Stimulated activated CD8-positive, alpha-beta memory T cell treated with anti-CD3 and anti-CD28 coated beads, Interleukin-12 subunit alpha, Interleukin-12 subunit beta, amount 100 ng/mL, for 1 hour (primary cell): ENCODE measurements around the gene CARD8.
A peak's percentile ranks its signal among the peaks of the same experiment; 100 is the strongest.
"Not testable (repeated sequence)": the region's sequence is repeated elsewhere in the genome, so short reads cannot be mapped to it uniquely, and the experiment has no call there.

Experiments
- DNase-seq: peaks from one replicate; pipeline ENCODE4 v3.0.0-alpha.2; 2020; ENCODE audit warnings: low read depth

Gene CARD8, protein sequence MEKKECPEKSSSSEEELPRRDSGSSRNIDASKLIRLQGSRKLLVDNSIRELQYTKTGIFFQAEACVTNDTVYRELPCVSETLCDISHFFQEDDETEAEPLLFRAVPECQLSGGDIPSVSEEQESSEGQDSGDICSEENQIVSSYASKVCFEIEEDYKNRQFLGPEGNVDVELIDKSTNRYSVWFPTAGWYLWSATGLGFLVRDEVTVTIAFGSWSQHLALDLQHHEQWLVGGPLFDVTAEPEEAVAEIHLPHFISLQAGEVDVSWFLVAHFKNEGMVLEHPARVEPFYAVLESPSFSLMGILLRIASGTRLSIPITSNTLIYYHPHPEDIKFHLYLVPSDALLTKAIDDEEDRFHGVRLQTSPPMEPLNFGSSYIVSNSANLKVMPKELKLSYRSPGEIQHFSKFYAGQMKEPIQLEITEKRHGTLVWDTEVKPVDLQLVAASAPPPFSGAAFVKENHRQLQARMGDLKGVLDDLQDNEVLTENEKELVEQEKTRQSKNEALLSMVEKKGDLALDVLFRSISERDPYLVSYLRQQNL

DNA sequence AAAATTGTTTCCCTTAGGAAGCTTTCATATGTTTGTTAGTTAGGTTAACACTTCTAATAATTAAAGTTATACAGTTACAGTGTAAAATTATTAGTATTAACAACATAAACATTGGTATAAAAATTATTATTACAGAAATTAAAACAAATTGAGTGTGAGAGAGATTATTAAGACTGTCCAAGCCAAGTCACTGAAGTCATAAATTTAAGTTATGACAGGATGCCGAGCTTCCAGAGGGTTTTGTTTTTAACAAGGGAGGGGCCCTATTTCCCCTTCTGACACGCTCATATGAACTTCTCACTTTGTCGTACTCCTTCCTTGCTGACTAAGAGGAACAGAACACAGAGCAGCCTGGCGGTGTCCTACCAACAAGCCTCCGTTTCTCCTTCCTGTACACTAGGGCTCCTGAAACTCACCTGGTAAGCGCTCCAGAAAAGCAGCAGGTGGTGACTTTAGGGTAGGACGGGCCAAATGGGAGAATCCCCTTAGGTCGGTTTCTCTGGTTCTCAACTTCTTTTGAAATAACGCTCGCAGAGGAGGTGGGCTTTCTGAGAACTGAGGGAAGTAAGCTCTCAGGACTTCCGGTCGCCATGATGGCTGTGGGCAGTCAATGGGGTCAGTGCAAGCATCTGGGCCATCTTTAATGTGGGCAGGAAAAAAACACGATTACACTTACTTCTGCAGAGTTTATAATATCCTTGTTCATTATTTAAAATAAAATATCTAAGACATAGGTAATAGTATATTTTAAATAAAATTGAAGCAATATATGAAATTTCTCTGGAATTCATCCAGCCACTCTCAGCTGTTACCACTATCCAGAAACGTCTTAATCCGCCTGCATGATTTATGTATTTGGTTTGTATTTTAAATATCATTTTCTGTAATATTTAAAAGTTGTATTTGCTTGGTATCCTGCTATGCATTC is at the start of gene CARD8:
TSS of gene CARD8 (minus strand) at position 537 of the 928 bp plus-strand sequence. CDS start 14,892 bp downstream, outside the sequence.
- DNase-seq = peak; percentile 62

DNA sequence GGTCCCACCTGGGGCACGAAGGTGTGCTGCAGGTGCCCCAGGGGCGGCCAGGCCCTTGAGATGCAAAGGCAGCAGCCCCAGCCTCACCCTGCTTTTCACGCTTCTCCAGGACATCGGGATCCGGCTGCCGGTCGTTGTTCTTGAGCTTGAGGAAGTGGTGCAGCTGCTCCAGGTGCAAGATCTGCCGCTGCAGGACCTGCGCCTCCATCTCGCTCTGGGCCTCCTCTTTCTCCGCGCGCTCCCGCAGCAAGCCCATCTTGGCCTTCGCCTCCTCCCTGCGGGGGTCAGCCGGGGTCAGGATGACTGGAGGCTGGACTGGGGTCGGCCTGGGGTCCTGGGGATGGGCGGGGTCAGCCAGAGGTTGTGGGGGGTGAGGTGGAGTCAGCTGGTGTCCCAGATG is 48.2 kb upstream of the CARD8 start:
- DNase-seq = no peak

DNA sequence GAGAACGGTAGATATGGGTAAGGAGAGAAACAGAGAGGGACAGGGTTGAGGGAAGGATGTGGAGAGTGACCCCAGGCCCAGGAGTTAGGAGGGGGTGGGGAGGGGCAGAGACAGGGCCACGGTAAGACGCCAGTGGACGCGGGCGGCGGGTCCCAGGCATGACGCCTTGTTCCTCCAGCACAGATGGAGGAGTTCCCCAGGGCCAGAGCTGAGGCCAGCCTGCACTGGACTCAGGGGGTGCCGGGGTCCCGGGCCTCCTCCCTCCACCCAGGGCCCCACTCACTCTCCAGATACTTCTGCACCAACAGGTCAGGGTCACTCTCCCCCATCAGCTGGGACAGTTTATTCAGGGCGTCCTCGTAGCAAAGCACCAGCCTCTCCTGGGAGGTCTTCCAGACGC is 47.7 kb upstream of the CARD8 start:
- no peak for DNase-seq

DNA sequence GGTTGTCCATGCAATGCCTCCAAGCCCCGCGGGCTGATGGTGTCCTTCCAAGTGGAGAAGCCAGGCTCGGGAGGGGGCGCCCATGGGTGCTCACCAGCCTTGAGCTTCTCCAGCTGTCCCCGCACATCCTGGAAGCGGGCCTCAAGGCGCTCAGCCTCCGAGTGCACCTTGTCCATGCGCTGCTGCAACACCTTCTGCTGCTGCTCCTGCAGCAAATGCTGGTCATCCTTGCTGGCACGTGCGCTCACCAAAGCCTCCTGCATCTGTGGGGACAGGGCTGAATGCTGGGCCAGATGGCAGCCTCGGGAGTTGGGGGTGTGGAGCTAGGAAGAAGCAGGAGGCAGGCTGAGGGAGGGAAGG is 46.9 kb upstream of the CARD8 start:
- DNase-seq = no peak

DNA sequence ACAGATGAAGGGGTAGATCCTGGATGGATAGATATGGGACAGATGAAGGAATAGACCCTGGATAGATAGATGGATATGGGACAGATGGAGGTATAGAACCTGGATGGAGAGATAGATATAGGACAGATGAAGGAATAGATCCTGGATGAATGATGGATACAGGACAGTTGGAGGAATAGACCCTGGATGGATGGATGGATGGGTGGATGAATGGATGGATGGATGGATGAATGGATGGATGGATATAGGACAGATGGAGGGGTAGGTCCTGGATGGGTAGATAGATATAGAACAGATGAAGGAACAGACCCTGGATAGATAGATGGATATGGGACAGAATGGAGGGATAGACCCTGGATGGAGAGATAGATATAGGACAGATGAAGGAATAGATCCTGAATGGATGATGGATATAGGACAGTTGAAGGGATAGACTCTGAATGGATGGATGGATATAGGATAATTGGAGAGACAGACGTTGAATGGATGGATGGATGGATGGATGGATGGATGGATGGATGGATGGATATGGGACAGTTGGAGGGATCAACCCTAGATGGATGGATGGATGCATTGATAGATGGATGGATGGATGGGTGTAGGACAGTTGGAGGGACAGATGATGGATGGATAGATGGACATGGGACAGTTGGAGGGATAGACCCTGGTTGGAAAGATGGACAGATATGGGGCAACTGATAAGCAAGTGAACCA is 46.3 kb upstream of the CARD8 start:
- no peak for DNase-seq

DNA sequence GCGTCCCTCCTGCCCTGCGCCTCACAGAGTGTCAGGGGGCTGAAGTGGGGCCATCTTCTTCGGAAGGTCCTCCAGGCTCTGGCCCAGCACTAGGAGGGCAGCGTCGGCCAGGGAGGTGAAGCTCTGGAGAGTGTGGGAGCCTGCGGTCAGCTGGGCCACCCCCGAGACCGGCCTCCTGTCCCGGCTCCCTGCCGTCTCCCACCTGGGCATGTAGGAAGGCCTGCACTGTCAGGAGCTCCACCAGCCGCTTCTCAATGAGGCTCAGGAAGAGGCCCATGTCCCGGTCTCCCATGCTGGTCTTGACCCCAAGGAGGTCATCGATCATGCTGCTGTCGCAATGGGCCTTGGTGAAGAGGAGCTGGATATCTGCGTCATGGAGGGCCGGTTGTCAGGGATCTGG is 42.3 kb upstream of the CARD8 start:
- no peak for DNase-seq

DNA sequence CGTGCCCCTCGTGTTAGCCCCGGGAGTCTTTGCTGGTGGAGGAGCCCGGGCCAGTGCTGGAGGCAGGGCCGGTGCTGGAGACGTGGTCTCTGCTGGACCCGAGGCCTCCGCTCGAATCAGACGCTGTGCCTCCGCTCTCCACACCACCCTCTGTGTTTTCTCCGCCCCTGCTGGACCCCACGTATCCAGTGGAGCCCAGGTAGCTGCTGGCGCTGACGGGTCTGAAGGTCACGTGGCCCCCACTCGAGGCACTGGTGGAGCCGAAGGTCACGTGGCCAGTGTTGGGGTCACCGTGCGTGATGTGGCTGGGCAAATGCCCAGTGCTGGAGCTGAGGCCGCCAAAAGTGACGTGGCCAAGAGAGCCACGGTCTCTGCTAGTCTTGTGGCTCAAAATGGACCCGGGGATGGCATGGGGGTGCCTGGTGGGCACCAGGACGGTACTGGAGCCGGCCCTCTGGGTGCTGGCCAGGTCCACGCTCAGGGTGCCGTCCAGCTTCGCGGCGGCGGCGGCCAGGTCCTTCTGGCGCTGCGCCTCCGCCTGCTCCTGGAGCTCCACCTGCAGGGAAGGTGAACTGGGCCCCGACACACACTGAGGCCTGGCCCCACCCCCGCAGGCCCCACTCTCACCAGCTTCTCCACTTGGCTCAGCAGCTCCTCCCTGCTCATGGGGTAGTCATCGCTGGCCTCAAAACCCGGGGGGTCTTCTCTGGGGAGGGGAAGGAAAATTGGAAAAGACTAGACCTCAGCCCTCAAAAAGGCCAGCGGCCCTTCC is 41.4 kb upstream of the CARD8 start:
- no peak for DNase-seq

DNA sequence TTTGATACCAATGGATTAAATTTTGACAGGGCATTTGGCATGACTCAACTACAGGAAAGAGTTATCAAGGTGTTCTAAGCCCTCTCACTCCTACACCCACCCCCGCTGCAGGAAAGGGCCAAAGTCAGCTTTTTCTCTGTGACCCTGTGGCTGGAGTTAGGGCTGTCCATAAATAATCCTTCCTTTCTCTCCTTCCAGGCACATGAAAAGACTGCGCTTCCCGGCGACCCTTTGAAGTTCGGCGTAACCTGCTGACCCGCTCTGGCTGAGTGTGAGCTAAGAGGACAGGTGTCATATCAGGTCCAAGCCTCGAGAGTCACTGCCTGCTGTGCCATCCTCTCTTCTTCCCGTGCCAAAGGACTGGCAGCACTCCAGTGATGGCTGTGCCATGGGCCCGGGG is 39.7 kb upstream of the CARD8 start:
- DNase-seq = no peak

DNA sequence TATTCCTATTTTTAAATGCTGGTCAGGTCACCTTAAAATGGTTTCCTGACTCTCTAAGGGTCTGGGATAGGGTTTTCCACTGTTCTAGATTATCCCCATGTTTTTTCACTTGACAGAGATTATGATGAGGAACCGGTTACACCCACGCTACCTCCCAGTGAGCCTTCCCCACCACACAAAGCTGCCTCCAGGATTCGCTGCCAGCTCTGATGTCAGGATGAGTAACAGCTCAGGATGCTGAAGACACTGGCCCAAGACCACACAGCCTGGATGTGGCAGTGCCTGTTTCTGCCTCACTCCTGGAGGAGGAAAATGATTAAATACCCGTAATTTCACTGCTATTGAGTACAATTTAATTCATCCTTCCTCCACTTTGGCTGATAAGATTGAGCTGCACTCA is 37.1 kb upstream of the CARD8 start:
- no peak for DNase-seq

DNA sequence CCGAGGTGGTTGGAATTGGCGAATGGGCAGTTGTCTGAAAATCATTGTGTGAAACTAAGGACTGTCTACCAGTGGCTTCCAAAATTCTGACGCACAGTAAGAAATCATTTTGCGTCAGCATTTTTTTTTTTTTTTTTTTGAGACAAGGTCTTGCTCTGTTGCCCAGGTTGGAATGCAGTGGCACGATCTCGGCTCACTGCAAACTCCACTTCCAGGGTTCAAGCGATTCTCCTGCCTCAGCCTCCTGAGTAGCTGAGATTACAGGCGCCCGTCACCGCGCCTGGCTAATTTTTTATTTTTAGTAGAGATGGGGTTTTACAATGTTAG is 35.7 kb upstream of the CARD8 start:
- DNase-seq = not testable (repeated sequence)

DNA sequence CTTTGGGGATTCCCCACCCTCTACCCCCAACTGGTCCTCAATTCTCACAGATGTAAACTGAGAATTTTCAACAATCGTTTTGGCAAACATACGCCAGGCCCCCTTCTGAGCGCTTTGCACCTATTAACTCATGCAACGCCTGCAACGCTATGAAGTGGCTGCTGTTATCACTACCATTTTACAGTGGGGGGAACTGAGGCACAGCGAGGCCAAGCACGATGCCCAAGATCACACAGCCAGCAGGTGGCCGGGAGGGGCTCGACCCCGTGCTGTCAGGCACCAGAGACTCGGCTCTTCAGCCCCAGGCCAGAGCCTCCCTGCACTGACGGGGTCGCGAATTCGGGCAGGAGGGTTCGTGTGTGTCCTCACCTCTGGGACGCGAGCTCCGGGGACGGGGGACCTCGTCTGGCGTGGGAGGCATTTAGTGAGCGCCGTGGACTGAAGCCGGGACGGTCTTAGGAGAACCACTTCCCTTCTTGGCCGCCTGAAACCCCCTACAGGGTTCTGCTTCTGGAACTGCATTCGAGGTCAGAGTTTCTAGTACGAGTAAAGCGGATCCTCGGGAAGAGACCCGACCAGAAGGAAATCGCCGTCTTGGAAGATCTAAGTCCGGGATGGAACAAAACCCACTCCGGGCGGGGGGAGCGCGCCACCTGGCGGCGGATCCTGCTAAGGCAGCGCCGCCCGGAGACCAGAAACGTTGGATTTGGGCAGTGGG is 35.2 kb upstream of the CARD8 start:
- DNase-seq = peak; percentile 47

DNA sequence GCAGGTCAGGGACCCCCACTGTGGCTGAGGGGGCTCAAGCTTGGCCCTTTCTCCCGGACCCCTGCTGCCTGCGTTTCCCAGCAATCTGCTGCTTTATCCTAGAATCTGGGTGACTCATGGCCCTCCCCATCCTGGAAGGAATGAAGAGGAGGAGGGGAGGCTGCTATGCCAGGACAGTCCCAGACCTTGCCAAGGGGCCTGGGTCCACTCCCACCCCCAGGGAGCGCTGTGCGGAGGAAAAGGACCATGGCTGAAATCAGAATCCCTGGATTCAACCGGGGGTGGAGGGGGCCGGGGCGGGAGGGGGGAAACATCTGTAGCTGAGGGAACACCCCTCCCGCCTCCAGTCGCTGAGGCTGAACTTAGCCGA is 34.7 kb upstream of the CARD8 start:
- DNase-seq = no peak

DNA sequence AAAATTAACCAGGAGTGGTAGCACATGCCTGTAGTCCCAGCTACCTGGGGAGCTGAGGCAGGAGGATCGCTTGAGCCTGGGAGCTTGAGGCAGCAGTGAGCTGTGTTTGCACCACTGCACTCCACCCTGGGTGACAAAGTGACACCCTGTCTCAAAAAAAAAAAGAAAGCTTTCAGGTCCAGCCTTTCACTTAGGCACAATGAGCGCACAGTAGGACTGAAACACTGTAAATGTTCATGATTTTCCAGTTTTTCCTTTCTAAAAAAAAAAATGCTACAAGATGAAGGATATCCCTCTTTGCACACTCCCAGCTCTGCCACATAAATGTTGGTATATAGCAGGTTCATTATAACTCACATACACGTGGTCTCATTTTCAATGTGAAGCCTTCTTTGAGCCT is 32.0 kb upstream of the CARD8 start:
- no peak for DNase-seq

DNA sequence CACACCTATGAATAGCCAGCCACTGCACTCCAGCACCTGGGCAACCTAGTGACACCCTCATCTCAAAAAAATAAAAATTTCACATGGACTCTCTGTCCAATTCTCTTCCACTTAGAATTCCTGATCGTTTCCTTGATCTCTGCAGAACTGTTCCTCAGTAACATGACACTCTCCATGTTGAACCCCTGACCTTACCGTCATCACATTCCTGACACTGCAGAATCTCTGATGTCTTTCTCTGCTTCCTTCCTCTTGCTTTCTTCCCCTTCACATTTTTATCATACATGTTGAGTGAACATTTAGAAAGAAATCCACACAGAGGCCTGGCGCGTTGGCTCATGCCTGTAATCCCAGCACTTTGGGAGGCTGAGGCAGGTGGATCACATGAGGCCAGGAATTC is 29.2 kb upstream of the CARD8 start:
- no peak for DNase-seq

DNA sequence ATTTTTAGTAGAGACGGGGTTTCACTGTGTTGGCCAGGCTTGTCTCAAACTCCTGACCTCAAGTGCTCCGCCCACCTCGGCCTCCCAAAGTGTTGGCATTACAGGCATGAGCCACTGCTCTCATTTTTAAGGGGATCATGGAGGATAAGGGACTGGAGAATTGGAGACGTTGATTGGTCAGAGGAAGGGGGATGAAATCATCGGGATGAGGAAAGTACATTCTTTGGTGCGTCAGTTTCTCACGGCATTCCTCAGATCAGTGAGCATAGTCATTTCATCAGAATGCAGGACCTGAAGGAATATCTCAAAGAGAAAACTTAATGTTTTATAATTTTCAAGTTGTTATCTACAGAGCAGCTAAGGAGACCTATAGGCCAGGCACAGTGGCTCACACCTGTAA is 28.2 kb upstream of the CARD8 start:
- DNase-seq = no peak

DNA sequence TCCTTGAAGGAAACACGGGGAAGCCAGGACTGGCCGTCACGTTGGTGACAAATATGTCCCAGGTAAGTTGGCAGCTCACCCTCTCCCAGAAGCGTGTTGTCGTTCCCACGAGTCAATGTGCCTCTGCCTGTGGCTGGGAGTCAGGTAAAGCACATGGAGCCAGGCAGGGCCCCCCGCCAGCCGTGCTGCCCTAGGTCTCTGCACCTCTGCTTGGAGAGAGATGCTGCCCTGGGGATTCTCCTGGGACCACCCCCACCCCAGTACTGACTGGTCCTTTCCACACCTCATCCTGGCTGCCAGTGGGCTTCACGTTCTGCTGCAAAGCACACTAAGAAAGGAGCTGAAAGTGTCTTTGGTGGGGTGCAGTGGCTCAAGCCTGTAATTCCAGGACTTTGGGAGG is 24.0 kb upstream of the CARD8 start:
- no peak for DNase-seq

DNA sequence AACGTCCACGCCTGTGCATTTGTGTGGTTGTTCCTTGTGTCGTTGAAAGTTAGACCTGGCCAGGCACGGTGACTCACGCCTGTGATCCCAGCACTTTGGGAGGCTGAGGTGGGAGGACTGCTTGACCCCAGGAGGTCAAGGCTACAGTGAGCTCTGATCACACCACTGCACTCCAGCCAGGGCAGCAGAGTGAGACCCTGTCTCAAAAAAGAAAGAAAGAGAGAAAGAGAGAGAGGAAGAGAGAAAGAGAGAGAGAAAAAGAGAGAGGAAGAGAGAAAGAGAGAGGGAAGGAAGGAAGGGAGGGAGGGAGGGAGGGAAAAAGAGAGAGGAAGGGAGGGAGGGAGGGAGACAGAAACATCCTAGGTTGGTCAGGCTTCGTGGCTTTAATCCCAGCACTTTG is 19.2 kb upstream of the CARD8 start:
- no peak for DNase-seq

DNA sequence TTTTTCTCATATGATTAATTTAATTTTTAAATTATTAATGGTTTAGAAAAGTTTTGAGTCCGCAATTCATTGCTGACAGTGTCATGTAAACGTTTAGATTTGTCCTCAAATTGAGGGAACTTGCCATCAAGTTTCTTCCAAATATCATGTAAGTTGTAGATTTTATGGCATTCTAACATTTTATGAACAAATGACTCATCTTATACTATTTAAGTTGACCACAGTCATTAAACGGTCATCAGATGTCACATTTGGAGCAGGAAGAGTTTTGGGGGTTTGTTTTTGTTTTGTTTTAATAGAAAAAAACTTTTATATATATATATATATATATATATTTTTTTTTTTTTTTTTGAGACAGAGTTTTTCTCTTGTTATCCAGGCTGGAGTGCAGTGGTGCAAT is 18.5 kb upstream of the CARD8 start:
- DNase-seq = no peak

DNA sequence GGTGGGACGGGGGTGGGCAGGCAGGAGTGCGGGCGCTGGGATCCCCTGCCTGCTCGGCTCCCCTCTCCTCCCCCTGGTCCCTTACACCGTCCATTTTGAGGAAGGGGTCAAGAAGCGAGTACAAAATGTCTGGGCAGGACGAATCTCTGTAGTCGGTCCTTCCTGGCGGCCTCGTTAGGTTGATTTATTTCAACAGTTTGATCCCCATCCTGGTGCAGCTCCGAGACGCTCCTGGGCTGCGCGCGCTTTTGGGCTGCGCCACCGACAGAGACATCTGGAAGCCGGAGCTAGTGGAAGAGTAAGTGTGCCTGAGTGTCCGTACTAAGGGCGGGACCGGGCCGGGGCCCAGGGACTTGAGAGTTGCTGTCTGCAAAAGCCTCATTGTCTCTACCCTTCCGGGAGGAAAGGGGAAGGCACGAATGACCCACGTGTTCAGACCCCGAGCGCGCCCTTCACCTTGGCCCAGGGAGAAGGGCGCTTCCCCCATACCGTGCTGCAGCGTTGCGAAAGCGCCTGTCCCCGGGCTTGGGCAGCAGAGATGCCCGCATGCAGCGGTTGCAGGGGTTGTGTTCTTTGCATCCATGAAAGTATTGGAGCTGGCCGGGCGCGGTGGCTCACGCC is 15.9 kb upstream of the CARD8 start:
- no peak for DNase-seq

DNA sequence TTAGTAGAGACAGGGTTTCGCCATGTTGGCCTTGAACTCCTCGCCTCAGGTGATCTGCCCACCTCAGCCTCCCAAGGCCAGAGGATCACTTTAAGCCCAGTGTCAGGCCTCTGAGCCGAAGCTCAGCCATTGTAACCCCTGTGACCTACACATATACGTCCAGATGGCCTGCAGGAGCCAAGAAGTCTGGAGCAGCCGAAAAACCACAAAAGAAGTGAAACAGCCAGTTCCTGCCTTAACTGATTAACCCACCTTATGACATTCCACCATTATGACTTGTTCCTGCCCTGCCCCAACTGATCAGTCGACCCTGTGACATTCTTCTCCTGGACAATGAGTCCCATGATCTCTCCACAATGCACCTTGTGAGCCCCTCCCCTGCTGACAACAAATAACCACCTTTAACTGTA is 13.9 kb upstream of the CARD8 start:
- DNase-seq = not testable (repeated sequence)

DNA sequence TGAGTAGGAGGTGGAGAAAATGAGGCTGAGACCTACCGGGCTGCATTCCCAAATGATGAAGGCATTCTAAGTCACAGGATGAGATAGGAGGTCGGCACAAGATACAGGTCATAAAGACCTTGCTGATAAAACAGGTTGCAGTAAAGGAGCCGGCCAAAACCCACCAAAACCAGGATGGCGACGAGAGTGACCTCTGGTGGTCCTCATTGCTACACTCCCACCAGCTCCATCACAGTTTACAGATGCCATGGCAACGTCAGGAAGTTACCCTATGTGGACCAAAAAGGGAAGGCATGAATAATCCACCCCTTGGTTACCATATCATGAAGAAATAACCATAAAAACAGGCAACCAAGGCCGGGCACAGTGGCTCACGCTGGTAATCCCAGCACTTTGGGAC is 9.6 kb upstream of the CARD8 start:
- not testable (repeated sequence) for DNase-seq
